Thyroid gland (tissue), 4 donors: ENCODE measurements around the gene LPIN3.

Experiments used
- POLR2A ChIP-seq, 2 donors: fragments of 450-650 bp; IDR thresholded peaks; one replicate each; pipeline ENCODE4 v1.6.1; 2017; ENCODE audit warnings: antibody characterized with exemption in 2 of 2, mild to moderate bottlenecking in 2 of 2, moderate library complexity in 1 of 2
- TF ChIP-seq, protein P1 (sequence below), 6 experiments: fragments of 200-600 bp in 3 of 6; fragments of 450-650 bp in 3 of 6; sonication (generic) in 3 of 6; IDR thresholded peaks; one replicate each; pipeline ENCODE4 v1.5.1; 2016 to 2019; ENCODE audit warnings: antibody characterized with exemption in 6 of 6, mild to moderate bottlenecking in 2 of 6, inconsistent platforms in 1 of 6, moderate library complexity in 1 of 6

- TF ChIP-seq, protein P1, sequence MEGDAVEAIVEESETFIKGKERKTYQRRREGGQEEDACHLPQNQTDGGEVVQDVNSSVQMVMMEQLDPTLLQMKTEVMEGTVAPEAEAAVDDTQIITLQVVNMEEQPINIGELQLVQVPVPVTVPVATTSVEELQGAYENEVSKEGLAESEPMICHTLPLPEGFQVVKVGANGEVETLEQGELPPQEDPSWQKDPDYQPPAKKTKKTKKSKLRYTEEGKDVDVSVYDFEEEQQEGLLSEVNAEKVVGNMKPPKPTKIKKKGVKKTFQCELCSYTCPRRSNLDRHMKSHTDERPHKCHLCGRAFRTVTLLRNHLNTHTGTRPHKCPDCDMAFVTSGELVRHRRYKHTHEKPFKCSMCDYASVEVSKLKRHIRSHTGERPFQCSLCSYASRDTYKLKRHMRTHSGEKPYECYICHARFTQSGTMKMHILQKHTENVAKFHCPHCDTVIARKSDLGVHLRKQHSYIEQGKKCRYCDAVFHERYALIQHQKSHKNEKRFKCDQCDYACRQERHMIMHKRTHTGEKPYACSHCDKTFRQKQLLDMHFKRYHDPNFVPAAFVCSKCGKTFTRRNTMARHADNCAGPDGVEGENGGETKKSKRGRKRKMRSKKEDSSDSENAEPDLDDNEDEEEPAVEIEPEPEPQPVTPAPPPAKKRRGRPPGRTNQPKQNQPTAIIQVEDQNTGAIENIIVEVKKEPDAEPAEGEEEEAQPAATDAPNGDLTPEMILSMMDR (IDR thresholded peaks at IDR 0.05) = no peak
- TF ChIP-seq POLR2A (IDR thresholded peaks at IDR 0.05) = no peak
Observed at GRCh38 chr20:41307021-41307420, 33.6 kb upstream of the LPIN3 start.
